GM23248 (cell line): ENCODE results near the gene CMKLR1.

Source experiments
- EZH2 ChIP-seq: fragments of 200-600 bp; sonication (generic); IDR thresholded peaks from 2 replicates; pipeline ENCODE4 v1.6.1; 2018; ENCODE audit warnings: antibody characterized with exemption, mild to moderate bottlenecking; ENCODE audit not compliant: insufficient read depth, poor library complexity, severe bottlenecking
- EZH2phosphoT487 ChIP-seq: fragments of 200-600 bp; sonication (generic); IDR thresholded peaks from 2 replicates; pipeline ENCODE4 v1.6.1; 2018; ENCODE audit warnings: antibody characterized with exemption, moderate library complexity, mild to moderate bottlenecking, low read depth; ENCODE audit not compliant: insufficient read depth

DNA sequence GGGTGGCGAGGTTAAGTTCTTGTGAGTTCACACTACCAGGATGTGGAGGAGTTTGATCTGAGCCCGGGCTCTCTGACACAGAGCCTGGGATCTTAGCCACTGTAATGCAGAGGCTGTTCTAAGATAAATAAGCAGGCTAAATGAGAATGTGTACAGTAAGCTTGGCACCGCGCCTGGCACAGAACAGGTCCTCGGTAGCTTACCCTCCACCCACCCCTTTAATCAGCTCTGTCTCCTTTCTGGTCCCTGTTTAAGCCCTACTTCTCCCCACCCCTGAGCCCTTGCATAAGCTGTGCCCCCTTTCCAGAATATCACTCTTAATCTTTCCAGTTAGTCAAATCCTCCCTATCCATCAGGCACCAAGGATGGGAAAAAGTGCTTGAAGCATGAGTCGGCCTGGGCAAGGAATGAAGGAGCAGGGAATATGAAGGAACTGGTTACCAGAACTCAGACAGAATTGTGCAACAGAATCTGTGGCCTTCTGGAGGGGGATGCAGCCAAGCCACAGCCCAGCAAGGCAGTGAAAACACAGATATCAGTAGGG is 32.8 kb upstream of the CMKLR1 start:
- no peak for TF ChIP-seq EZH2
- TF ChIP-seq EZH2phosphoT487, result no peak
